WERI-Rb-1 (cell line): ENCODE data around the gene GP1BB.

Experiments
- DNase-seq: peaks from one replicate; pipeline ENCODE4 v3.0.0-alpha.2; 2020
- H3K27ac ChIP-seq: fragments of 250-450 bp; sonication (Bioruptor Pico); 2 replicates; pipeline ENCODE4 v1.5.1; 2020; ENCODE audit warnings: mild to moderate bottlenecking, moderate library complexity
- H3K27me3 ChIP-seq: fragments of 250-450 bp; sonication (Bioruptor Pico); 2 replicates; pipeline ENCODE4 v1.5.1; 2021; ENCODE audit warnings: mild to moderate bottlenecking, low read depth, moderate library complexity; ENCODE audit not compliant: insufficient read depth, severe bottlenecking
- H3K36me3 ChIP-seq: fragments of 250-450 bp; sonication (Bioruptor Pico); 2 replicates; pipeline ENCODE4 v1.5.1; 2020; ENCODE audit warnings: mild to moderate bottlenecking, moderate library complexity
- H3K4me3 ChIP-seq: 2 replicates; pipeline ENCODE4 v1.5.1; 2011; ENCODE audit warnings: low read depth, mild to moderate bottlenecking, control low read depth, low read length
- H3K9me3 ChIP-seq: fragments of 250-450 bp; sonication (Bioruptor Pico); 2 replicates; pipeline ENCODE4 v1.5.1; 2021; ENCODE audit warnings: mild to moderate bottlenecking, moderate library complexity; ENCODE audit not compliant: severe bottlenecking
- TF ChIP-seq, protein P1 (sequence below): IDR thresholded peaks from 2 replicates; pipeline ENCODE4 v1.5.1; 2011; ENCODE audit warnings: low read depth, mild to moderate bottlenecking, control low read depth, inconsistent platforms, low read length

Gene GP1BB

GRCh38 chr22:19719050-19719482 is 4.3 kb upstream of the GP1BB start:
- no peak for DNase-seq

GRCh38 chr22:19719488-19720021 is 3.8 kb upstream of the GP1BB start:
- Histone ChIP-seq H3K27ac (no peak overlapping the region), H3K9me3 (no peaks in the 10 kb centered on the region), H3K27me3 (no peaks in the 10 kb centered on the region), H3K36me3 (peaks cover 46% of the 10 kb centered on the region), H3K4me3 (no peak overlapping the region)
- TF ChIP-seq, protein P1, sequence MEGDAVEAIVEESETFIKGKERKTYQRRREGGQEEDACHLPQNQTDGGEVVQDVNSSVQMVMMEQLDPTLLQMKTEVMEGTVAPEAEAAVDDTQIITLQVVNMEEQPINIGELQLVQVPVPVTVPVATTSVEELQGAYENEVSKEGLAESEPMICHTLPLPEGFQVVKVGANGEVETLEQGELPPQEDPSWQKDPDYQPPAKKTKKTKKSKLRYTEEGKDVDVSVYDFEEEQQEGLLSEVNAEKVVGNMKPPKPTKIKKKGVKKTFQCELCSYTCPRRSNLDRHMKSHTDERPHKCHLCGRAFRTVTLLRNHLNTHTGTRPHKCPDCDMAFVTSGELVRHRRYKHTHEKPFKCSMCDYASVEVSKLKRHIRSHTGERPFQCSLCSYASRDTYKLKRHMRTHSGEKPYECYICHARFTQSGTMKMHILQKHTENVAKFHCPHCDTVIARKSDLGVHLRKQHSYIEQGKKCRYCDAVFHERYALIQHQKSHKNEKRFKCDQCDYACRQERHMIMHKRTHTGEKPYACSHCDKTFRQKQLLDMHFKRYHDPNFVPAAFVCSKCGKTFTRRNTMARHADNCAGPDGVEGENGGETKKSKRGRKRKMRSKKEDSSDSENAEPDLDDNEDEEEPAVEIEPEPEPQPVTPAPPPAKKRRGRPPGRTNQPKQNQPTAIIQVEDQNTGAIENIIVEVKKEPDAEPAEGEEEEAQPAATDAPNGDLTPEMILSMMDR, result no peak
- DNase-seq, result no peak

More at GRCh38 chr22:19719050-19719482, 4.3 kb upstream of the GP1BB start:
- TF ChIP-seq, protein P1, result no peak
- Histone ChIP-seq H3K27me3 (no peaks in the 10 kb centered on the region), H3K36me3 (peaks cover 46% of the 10 kb centered on the region), H3K27ac (no peak overlapping the region), H3K9me3 (no peaks in the 10 kb centered on the region), H3K4me3 (no peak overlapping the region)

DNA sequence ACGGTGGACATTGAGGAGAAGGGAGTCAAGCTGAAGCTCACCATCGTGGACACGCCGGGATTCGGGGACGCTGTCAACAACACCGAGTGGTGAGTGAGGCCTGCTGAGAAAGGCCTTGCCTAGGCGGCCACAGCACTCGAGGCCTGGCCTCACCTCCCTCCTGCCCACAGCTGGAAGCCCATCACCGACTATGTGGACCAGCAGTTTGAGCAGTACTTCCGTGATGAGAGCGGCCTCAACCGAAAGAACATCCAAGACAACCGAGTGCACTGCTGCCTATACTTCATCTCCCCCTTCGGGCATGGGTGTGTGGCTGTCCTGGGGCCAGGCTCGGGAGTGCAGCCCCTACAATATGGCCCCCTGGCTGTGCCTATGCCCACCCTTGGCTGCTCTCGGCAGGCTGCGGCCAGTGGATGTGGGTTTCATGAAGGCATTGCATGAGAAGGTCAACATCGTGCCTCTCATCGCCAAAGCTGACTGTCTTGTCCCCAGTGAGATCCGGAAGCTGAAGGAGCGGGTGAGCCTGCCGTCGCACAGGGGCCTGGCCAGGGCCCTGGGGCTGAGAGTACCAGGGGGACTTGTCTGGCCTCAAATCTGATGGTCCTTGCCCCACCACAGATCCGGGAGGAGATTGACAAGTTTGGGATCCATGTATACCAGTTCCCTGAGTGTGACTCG is 3.0 kb upstream of the GP1BB start:
- no peak overlapping the region for H3K4me3 ChIP-seq
- DNase-seq, result no peak
- peaks cover 43% of the 10 kb centered on the region for H3K36me3 ChIP-seq
- no peaks in the 10 kb centered on the region for H3K27me3 ChIP-seq
- H3K27ac ChIP-seq, result no peak overlapping the region
- TF ChIP-seq, protein P1, result no peak
- no peaks in the 10 kb centered on the region for H3K9me3 ChIP-seq

- DNase-seq, result no peak
- no peak overlapping the region for H3K4me3 ChIP-seq
- peaks cover 43% of the 10 kb centered on the region for H3K36me3 ChIP-seq
- no peak overlapping the region for H3K27ac ChIP-seq
- no peaks in the 10 kb centered on the region for H3K9me3 ChIP-seq
- H3K27me3 ChIP-seq, result no peaks in the 10 kb centered on the region
- TF ChIP-seq, protein P1, result no peak
Observed at GRCh38 chr22:19720999-19721329, 2.4 kb upstream of the GP1BB start.

DNA sequence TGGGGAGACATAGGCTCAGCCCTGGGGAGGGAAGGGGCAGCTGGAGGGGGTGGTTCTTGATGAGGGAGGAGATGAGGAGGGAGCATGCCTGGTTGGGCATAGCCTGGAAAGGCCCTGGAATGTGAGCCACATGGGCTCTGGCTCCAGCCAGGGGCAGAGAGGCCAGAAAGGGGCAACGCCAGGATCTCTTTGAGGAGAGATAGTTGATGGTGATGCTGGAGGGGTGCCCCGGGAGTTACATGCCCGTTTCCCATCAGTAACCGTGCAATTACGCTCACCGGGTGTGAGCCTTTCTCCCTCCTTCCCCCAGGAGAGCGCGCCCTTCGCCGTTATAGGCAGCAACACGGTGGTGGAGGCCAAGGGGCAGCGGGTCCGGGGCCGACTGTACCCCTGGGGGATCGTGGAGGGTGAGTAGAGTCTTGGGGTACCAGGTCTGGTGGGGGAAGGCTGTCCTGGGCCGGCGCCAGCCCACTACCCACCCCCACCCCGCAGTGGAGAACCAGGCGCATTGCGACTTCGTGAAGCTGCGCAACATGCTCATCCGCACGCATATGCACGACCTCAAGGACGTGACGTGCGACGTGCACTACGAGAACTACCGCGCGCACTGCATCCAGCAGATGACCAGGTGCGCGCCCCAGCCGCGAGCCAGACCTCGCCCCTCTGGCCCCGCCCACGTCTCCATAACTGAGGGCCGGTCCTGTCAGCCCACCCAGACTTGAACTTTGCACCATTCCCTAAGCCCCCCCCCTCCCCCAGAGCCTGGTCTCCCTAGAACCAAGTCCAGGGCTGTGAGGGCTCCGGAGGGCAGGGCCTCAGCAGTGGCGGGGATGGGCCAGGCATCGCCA is 1.8 kb upstream of the GP1BB start:
- TF ChIP-seq, protein P1, result no peak
- H3K36me3 ChIP-seq, result peaks cover 43% of the 10 kb centered on the region
- no peaks in the 10 kb centered on the region for H3K9me3 ChIP-seq
- no peak for DNase-seq
- H3K4me3 ChIP-seq, result no peak overlapping the region
- H3K27me3 ChIP-seq, result no peaks in the 10 kb centered on the region
- H3K27ac ChIP-seq, result no peak overlapping the region
